HG03469 (cell line): ENCODE measurements around the gene LYPD4.

Experiments used
- ATAC-seq: cut with Tn5 transposase; IDR thresholded peaks from one replicate; pipeline ENCODE4 v1.9.1; 2021; ENCODE audit warnings: mild to moderate bottlenecking, moderate library complexity, moderate number of reproducible peaks; ENCODE audit not compliant: unreplicated experiment

Gene LYPD4

DNA sequence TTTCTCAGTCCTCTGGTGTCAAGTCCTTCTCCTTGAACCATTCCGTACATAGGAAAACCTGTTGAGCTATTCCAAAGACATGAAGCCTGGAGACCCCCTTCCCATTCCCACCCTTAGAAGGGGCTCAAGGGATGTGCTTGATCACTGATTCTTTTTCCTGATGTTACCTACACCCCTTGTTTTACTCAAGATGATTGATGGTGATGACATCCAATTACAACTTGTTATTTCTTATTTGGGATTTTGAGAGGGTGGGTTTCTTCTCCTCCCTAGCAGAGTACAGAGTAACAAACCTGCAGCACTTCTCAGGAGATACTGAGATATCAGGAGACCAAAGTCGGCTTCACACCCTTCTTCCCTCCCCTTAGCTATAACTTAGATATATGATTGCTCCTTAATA lies 8.9 kb upstream of the LYPD4 start:
- no peak for ATAC-seq

DNA sequence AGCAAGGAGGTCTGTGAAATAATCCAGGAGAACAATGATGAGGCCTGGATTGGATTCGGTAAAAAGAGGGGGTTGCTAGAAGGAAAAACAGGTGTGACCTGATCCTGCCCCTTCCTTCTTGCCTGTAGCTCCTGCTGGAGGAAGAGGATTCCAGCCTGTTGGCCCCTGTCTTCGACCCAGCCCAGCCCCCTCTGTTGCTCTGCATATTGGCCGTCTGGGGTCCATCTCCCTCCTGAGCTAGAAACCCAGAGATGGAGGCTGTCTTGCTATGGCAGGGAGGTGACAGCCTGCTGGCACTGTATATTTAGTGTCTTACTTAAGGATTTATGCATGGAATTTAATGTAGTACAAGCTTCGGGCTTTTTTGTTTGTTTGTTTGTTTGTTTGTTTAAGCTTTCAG lies 7.0 kb upstream of the LYPD4 start:
- ATAC-seq, result no peak

DNA sequence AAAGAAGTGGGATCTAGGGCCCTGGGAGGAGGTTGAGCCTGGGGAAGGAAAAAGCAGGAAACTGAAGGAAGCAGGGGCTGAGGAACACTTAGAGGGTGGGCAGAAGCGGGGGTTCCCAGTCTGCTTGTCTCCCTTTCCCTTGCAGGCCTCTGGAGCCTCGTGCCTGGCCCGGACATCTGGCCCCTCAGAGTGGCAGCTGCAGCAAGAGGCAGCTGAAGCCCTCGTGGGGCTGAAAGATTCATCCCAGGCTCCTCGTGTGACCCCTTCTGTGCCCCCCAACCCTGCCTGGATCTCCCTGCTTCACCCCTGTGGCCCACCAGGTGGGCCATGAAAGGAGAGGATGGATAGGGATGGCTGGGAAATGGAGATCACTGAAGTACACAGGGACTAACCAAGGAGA lies 5.9 kb upstream of the LYPD4 start:
- no peak for ATAC-seq

DNA sequence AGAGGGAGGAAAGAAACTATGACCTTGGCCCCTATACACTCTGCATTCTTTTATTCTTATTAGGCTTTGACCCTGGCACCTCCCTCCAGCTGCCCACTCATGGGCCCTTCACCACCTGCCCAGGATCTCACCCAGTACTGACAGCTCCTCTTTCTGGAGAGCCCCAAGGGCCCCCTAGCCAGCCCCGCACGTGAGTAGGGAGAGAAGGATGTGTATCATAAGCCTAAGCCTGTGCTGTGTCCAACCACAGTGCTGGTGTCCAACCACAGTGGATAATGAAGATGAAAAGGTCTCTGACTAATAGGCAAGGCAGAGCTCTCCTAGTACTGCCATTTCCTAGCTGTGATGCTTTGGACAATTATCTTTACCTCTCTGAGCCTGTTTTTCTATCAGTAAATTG lies 4.6 kb upstream of the LYPD4 start:
- no peak for ATAC-seq

GRCh38 chr19:41848666-41849065 lies 4.2 kb upstream of the LYPD4 start:
- ATAC-seq, result no peak

GRCh38 chr19:41847351-41848105 lies 3.0 kb upstream of the LYPD4 start:
- no peak for ATAC-seq

- no peak for ATAC-seq
Observed at GRCh38 chr19:41845051-41845590, 638 bp upstream of the LYPD4 start.

- ATAC-seq, result no peak
Observed at GRCh38 chr19:41845001-41845050, 343 bp upstream of the LYPD4 start, which contains the start of gene DMRTC2. Gene DMRTC2 (plus strand): TSS chr19:41845042. CDS start chr19:41847429, 2,387 bp downstream.

DNA sequence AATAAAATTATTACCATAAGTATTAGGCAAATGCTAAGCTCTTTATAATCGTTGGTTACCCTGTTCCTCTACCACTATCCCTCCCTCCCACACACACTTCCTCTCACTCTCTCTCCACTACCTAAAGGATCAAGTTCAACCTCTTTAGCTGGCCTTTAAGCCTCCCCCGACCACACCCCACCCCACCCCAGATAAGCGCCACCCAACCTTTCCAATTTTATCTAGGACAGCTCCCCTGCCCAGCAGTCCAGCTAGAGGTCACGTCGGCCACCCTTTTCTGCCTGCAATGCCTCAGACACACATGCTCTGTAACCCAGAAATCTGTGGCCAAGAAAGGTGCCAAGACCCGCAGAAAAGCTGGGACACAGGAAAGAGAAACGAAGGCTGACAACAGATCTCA lies 1.1 kb downstream of the LYPD4 start:
- no peak for ATAC-seq

- no peak for ATAC-seq
Observed at GRCh38 chr19:41839211-41839610, 5.3 kb downstream of the LYPD4 start.

GRCh38 chr19:41837981-41838708 lies 6.3 kb downstream of the LYPD4 start:
- no peak for ATAC-seq

- ATAC-seq, result no peak
Observed at GRCh38 chr19:41821003-41821735, 23.3 kb downstream of the LYPD4 start.

GRCh38 chr19:41816761-41817160 lies 27.7 kb downstream of the LYPD4 start:
- no peak for ATAC-seq

GRCh38 chr19:41815301-41815700 lies 29.2 kb downstream of the LYPD4 start:
- ATAC-seq, result no peak

GRCh38 chr19:41813911-41814310 lies 30.6 kb downstream of the LYPD4 start:
- no peak for ATAC-seq

- ATAC-seq, result no peak
Observed at GRCh38 chr19:41811981-41812380, 32.5 kb downstream of the LYPD4 start.

DNA sequence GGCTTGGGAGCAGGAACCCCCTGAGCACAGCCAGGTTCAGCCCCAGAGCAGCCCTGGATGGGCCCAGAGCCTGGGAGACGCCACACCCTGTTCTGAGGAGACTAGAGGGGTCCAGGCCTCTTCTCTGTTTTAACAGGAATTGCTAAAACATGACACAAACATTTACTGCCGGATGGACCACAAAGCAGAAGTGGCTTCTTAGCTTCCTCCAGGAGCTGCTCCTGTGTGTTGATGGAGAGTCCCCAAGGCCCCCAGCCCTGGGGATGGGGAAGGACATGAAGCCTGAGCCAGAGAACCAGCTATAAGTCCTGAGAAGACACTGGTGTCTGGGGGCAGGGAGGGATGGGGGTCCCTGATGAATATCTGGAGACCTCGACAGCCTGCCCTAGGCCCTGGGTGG lies 33.4 kb downstream of the LYPD4 start:
- no peak for ATAC-seq

DNA sequence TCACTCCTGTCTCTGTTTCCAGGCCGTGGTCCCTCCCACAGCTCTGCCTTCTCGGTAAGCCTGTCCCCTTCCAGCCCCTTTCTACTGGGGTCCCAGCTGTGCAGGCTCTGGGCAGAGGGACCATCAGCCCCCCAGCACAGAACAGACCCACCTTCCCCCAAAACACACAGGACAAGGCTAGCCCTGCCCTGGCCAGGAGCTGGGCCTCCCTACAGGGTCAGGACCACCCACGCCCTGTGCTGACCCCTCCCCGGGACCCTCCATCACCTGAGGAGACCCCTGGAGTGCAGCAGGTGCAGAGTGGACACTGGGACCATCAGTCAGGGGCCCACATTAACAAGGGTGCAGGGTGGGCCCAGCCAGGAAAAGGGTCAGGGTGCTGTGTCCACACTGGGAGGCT lies 34.2 kb downstream of the LYPD4 start:
- ATAC-seq, result no peak

DNA sequence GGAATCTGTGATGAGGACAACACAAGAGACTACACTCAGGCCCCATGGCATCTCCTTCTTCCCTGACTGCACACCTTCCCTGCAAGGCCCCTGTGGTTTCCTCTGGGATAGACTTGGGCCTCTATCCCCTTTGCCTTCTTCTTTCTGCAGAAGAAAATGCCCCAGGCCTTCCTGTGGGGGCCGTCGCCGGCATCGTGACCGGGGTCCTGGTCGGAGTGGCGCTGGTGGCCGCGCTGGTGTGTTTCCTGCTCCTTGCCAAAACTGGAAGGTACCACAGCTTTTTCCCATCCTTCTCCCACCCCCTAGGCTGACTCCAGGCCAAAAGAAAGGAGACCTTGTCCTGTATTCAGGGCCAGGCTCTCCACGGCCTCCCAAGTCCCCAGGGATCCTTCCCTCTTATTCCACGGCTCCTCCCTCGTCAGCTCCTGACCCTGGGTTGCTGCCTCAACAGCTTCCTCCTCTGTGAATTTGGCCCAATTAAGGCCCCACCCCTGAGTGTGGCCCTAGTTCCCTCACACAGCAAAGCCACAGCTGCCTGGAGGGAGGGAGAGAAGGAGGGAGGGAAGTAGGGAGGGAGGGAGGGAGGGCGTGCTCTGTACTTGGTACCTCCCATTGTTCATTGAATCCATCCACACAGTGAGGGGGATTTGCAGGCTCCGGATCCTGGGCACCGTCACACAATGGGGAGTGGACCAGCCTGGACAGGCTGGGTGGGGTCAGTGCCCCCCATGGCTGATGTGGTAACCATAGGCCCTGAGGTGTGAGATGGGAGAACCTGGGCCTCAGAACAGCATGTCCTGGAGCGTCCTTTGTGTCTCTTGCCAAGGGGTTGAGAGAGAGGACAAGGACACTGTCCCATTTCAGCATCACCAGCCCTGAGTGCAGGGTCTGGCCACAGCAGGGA lies 35.6 kb downstream of the LYPD4 start:
- no peak for ATAC-seq

GRCh38 chr19:41807176-41807575 lies 37.3 kb downstream of the LYPD4 start:
- no peak for ATAC-seq

GRCh38 chr19:41804336-41804735 lies 40.1 kb downstream of the LYPD4 start:
- ATAC-seq, result no peak
